ENCODE data around the gene CLEC4G.

Gene CLEC4G

DNA sequence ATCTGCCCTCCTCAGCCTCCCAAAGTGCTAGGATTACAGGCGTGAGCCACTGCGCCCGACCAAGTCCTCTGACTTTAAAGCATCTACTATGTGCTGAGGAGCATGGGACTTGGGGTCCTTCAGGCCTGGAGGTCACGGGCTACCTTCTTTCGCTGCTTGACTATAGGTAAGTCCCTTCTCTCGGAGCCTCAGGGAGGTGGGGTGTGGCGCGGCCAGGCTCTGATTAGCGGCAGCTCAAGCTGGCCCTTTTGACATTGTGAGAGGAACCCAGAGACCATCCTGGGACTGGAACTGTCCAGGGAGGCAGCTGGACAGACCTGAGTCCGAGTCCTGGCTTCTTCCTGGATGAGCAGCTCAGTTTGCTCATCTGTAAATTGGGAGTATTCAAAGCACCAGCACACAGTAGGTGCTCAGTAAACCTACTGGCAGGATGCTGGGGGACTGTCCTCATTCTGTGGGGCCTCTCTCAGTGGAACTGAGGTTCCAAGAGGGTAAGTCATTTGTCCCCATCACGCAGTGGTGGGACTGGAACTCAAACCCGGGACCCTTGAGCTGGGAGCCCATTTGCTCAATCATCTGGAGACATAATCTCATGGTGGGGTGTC is 30.8 kb downstream of the CLEC4G start:
- TF ChIP-seq, protein P1, sequence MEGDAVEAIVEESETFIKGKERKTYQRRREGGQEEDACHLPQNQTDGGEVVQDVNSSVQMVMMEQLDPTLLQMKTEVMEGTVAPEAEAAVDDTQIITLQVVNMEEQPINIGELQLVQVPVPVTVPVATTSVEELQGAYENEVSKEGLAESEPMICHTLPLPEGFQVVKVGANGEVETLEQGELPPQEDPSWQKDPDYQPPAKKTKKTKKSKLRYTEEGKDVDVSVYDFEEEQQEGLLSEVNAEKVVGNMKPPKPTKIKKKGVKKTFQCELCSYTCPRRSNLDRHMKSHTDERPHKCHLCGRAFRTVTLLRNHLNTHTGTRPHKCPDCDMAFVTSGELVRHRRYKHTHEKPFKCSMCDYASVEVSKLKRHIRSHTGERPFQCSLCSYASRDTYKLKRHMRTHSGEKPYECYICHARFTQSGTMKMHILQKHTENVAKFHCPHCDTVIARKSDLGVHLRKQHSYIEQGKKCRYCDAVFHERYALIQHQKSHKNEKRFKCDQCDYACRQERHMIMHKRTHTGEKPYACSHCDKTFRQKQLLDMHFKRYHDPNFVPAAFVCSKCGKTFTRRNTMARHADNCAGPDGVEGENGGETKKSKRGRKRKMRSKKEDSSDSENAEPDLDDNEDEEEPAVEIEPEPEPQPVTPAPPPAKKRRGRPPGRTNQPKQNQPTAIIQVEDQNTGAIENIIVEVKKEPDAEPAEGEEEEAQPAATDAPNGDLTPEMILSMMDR (IDR thresholded peaks at IDR 0.05; ENCODE audit: low read depth, low read length): no peak
- H3K4me3 ChIP-seq (ENCODE audit: low read depth, low read length): no peak overlapping the region

DNA sequence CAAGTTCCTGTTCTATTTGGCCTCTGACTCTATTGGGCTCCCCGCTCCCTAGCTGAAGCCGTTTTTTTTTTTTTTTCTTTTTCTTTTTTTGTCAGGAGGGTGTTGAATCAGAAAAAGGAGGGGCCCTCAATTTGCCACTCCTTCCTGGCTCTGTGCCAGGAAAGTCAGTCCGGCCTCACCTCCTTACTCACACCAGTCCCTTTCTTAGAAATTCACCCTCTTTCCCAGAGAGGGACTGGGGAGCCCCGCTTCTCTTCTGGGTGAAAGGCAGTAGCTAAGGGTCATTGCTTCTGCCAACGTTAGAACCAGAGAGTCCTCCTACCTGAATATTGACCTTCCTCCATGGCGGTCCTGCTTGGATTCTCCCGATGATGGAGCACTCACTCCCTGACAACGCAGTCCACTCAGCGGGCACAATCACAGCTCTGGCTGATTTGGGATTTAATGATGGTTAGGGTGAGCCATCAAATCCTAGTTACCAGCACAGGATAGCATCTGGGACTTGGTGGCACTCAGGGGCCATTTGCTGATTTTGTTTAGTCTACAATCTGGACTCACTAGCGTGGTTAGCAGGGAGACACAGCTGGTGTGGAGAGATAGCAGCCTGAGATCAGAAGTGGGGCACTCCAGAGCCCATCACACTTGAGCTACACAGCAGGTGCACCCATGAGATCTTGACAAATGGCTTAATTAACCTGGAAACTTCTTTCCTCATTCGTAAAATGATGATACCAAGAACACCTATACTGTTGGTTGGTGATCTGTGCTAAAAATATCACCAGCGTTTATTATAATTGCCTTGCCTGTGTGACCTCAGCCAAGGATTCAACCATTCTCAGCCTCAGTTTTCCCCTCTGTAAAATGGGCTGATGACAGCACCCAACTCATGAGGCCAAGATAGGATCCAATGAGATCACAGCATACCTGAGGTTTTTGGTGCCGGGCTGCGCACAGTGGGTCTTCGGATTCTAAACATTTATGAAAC is 32.2 kb downstream of the CLEC4G start:
- no peak overlapping the region for H3K4me3 ChIP-seq (ENCODE audit: low read depth, low read length)
- TF ChIP-seq, protein P1 (IDR thresholded peaks at IDR 0.05; ENCODE audit: low read depth, low read length): no peak

DNA sequence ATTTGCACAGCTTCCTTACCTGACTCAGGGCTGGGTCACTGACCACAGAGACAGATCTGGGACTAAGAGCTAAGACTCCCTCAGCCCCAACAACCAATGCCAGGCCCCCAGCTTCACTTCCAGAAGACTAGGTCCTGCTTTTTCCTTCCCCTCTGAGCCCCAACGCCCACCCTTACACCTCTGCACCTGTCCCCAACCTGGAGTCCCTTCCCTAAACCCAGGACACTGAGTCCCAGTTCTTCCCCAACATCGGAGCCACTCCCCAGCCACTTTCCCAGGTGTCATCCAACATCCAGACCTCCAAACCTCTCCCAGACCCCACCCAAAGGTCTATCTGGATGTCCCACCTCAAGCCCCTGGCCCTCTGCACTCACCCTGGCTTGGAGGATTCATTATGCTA is 32.9 kb downstream of the CLEC4G start:
- no peak overlapping the region for H3K4me3 ChIP-seq (ENCODE audit: low read depth, low read length)
- TF ChIP-seq, protein P1 (IDR thresholded peaks at IDR 0.05; ENCODE audit: low read depth, low read length): no peak

DNA sequence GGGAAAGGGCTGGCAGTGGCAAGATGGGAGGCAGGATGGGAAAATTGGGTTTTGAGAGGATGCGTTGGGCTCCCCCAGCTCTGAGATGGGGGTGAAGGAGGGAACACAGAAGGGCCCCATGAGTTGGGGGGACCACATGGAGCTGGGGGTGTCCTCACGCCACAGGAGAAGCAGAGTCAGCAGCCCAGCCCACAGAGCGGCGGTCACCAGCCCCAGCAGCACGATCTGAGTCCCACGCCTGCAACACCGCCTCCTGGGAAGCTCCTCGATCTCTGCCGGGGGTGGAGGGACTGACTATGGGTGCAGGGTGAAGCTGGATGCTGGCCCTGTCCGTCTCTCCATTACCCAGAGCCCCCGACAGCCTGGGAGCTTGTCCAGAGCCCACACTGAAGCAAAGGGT is 33.3 kb downstream of the CLEC4G start:
- TF ChIP-seq, protein P1 (IDR thresholded peaks at IDR 0.05; ENCODE audit: low read depth, low read length): no peak
- H3K4me3 ChIP-seq (ENCODE audit: low read depth, low read length): no peak overlapping the region

DNA sequence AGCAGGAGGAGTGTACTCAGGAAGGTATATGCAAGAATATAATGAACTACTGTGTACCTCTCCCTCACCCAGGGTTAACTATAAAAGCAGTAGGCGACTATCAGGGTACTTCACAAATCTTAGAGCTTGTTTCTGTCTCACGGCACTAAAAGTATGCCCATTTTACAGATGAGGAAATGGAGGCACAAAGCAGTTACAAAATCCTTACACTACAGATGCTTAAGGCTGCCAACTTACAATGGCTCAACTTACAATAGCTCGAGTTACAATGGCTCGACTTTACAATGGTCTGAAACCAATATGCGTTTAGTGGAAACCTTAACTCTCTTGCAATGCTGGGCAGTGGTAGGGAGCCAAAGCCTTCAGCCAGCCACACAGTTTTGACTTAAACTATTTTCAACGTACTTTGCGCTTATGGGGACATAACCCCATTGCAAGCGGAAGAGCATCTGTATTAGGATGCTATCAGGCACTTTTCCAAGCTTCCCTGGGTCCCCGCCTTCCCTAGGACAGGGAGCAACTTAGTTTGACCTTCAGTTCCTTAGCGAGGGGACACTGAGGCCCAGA is 34.1 kb downstream of the CLEC4G start:
- TF ChIP-seq, protein P1 (IDR thresholded peaks at IDR 0.05; ENCODE audit: low read depth, low read length): no peak
- H3K4me3 ChIP-seq (ENCODE audit: low read depth, low read length): no peak overlapping the region

DNA sequence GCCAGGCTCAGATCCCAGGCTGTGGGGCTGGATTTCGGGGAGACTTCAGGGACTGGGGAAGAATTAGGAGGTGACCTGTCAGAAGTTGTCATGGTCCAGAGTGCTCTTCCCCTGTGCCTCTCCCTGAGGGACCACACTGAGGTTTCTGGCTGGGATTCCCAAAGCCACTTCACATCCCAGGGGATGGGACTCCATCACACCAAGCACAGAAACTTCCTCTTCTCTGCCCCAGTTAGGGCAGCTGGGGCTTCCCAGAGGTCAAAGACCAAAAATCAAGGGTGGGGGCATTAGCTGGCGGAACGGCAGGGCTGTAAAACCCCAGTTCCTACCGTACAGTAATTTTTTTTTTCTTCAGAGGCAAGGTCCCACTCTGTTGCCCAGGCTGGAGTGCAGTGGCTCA is 37.4 kb downstream of the CLEC4G start:
- TF ChIP-seq, protein P1 (IDR thresholded peaks at IDR 0.05; ENCODE audit: low read depth, low read length): no peak
- H3K4me3 ChIP-seq (ENCODE audit: low read depth, low read length): no peak overlapping the region
